Ramos (cell line): ENCODE data around the gene NHEJ1.

Experiments
- in situ Hi-C: fragments of 300-500 bp; cut with MboI; formaldehyde crosslinking; loops from one replicate; pipeline ENCODE4 v1.14.3; 2022; ENCODE audit warnings: low sequenced_read_pairs; ENCODE audit not compliant: unreplicated experiment

Gene NHEJ1

GRCh38 chr2:219071131-219071816 lies 89.3 kb downstream of the NHEJ1 start:
- in situ Hi-C loops = no loop called here

DNA sequence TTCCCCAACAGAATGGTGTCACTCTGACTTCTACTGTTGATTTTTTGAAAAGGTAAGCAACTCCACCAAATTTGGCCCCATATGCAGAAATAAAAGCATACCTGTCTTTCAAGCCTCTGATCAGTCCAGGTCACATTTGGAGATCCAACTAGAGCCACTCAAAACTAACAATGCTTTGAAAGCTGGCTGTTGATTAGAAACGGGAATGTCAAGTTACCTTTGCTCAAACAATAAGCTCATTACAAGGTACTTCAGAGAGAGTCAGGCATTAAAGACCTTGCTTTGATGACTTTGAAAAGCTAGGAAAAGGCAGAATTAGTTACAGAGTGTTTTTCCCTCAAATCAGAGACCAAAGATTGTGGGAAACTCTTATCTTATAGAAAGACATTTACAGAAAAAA lies 95.1 kb downstream of the NHEJ1 start:
- in situ Hi-C loops = no loop called here

GRCh38 chr2:219062081-219062480 lies 98.5 kb downstream of the NHEJ1 start:
- in situ Hi-C loops = no loop called here

- in situ Hi-C loops = no loop called here
Observed at GRCh38 chr2:219060821-219061791, 99.5 kb downstream of the NHEJ1 start, which contains the start of gene IHH. Gene IHH, minus strand, starts transcription at chr2:219060921. Its CDS starts 454 bp downstream, at chr2:219060467.

DNA sequence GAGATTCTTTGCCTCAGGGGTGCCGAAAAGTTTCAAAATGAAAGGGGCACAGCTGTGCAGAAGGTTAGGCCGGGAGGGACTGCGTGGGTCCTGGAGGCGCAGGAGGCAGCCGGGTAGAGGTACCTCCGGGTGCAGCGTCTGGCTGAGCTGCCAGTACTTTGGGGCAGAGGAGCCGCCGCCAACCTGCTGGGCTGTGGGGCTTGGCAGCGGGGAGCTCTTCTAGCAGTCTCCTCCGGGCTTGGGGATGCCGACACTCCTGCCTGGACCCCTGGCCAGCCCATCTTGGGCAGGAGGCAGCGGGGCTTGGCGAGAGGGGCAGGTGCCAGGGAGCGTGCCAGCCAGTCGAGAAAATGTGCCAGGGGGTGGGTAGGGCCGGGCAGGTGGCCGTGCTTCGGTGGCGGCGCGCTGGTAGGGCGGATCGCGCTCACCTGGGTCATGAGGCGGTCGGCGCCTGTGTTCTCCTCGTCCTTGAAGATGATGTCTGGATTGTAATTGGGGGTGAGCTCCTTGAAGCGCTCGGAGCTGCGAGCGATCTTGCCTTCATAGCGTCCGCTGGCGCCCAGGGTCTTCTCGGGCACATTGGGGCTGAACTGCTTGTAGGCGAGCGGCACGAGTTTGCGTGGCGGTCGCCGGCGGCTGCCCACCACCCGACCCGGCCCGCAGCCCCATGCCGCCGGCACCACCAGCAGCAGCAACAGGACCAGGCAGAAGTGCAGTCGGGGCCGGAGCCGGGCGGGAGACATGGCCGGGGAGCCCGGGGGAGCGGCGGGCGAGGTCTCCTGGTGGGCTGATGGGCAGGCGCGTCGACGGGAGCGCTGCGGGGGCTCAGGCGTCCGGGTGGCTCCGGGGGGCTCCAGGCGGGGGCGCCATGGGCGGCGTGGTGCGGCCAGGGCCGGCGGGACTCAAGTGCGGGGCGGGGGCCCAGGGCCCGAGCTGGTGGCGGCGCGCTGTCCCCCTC lies 100.6 kb downstream of the NHEJ1 start:
- in situ Hi-C loops = no loop called here

- in situ Hi-C loops = no loop called here
Observed at GRCh38 chr2:219059375-219059724, 101.3 kb downstream of the NHEJ1 start.

DNA sequence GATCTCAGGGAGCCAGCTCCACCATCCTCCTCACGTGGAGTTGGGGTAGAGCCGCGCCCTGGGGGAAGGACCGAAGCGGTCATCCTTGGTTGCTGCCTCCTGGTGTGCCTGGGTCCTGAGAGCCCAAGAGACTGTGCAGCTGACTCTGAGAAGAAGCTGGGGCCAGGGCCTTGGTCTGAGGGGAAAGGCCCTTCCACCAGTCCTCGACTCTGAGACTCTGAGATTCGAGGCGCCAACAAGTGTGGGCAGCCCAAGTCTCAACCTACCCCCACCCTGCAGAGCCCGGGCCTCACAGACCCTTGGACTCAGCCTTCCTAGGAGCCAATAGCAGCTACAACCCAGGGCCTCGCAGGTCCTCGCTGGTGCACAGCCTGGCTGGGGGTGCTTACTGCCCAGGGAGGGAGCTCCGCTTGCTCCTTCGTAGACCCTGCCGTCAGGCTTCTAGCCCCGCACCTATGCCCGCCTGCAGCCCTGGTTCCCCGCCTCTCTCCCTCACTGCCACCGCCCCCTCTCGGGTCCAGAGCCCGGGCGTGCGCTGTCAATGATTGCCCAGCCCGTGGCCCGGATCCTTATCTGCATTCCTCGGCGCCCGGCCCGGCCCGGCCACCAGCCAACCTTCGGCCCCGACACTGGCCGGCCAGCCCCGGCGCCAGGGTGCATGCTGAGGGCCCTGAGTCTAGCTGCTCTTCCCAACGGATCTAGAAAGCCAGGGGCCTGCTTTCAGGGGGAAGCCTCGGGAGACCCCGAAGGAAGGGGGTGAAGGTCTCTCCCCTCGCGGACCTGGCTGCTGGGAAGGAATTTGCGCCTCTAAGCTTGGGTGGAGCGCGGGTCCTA lies 101.9 kb downstream of the NHEJ1 start:
- in situ Hi-C loops = no loop called here

DNA sequence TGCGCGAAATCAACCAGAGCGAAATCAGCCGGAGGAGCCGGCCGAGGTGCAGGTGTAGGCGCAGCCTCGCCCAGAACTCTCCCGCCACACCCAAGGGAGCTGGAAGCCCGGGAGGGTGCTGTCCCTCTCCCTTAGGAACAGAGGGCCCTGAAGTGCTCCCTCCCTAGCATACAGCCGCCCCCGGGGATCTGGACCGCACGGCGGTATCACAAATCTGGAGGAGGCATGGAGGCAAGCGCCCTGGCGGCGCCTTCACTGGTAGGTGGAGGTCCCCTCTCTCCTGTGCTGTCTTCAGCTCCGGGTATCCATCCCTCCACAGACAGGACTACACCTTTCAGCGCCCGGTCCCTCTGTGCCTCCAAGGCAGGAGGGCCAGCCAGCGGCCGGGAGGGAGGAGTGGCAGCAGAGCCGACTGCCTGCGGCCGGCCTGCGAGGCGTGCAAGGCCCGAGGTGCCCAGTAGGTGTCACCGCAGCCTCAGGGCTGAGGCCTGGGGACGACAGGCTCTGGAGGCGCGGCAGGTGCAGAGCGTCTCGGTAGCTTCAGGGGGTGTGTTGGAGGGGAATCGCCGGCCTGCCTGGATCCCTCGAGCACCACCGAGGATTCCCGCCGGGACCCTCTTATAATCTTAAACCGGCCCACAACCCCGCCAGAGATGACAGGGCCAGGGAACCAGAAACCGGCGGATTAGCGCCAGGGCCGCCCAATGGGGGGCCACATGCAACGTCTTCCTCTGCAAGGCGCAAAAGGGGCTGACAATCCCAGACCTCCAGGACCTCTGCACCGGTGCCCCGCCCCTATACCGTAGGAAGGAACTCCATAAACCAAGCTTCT lies 102.7 kb downstream of the NHEJ1 start:
- in situ Hi-C loops = no loop called here

GRCh38 chr2:219056896-219057708 lies 103.5 kb downstream of the NHEJ1 start:
- in situ Hi-C loops = no loop called here

- in situ Hi-C loops = no loop called here
Observed at GRCh38 chr2:219056176-219056895, 104.3 kb downstream of the NHEJ1 start.

DNA sequence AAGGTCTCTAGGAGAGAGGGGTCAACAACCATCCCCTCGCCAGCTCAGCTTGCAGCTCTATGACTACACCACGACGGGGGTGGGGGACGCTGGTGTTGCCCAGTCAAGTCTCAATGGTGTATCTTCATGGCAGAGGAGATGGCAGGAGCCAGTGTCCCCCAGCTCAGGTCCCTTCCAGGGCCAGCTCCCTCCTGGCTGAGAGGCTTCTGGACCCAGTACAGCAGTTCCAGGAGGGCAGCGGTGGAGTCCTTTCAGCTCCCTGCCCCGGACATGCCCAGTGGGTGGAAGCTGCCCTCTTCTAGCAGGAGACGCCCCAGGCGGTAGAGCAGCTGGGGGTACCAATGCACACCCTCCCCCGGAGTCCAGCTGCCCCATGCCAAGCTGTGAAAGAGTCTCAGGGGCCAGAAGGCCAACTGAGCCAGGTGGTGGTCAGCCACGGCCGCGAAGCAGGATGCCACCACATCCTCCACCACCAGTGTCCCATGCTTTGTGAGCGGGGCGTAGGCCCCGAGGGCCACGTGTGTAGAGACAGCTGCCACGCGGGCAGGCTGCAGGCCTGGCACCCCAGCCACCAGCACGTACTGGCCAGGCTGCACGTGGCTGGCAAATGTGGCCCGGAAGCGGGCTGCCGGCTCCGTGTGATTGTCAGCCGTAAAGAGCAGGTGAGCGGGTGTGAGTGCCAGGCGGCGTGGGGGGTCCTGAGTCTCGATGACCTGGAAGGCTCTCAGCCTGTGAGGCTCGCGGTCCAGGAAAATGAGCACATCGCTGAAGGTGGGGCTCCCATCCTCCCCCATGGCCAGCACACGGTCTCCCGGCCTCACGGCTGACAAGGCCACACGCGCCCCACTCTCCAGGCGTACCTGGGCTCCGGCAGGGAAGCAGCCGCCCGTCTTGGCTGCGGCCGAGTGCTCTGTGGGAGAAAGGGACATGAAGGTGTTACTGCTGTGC lies 105.4 kb downstream of the NHEJ1 start:
- in situ Hi-C loops = no loop called here

DNA sequence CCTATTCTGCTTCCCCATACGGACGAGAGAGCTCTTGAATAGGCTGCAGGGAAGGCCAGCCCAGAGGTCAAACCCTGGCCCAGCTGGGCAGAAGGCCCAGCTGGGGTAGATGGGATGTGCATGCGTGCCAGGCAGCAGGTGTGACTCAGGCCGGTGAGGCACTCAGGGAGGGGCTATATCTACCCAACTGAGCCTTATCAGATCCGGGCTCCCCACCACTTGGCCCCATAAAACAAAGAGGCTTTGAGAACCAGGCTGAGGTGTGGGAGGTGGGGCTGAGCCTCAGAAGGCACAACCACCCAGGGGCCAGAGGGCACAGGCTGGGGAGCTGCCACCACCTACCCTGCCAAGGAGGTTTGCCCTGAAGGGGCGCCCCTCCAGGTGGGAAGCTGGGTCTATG lies 111.3 kb downstream of the NHEJ1 start:
- in situ Hi-C loops = no loop called here

GRCh38 chr2:219045937-219046550 lies 114.6 kb downstream of the NHEJ1 start:
- in situ Hi-C loops = no loop called here

DNA sequence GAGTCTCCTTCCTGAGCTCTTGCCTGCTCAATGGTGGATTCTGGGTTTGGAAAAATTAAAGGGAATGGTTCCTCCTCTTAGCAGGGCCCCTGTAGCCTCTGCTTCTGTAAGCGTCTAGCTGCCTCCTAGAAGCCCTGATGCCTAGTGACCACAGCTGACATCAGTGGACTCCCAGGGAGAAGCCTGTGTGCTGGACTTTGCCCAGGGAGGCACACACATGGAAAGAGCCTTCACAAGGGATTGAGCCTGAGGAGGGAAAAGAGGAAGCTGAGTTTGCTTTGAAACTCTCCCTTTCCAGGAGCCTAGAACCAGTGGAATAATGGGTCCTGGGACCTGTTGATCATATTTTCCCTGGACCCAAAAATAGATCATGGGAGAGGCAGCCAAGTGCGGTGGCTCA lies 117.9 kb downstream of the NHEJ1 start:
- in situ Hi-C loops = no loop called here

- in situ Hi-C loops = no loop called here
Observed at GRCh38 chr2:219042157-219042556, 118.5 kb downstream of the NHEJ1 start.

- in situ Hi-C loops = no loop called here
Observed at GRCh38 chr2:219041252-219041651, 119.4 kb downstream of the NHEJ1 start, which contains the start of gene CFAP65. Gene CFAP65, minus strand, starts transcription at chr2:219041516. Its CDS starts 2,468 bp downstream, at chr2:219039048.
